Dendritic cell treated with granulocyte-macrophage colony-stimulating factor and Interleukin-4, amounts not matched to agents 40 ng/mL and 50 ng/mL, for 4 days (primary cell): Measurements from ENCODE around the gene CBS.
"Not testable (repeated sequence)": the region's sequence is repeated elsewhere in the genome, so short reads cannot be mapped to it uniquely, and the experiment has no call there.

Source experiments
- H3K27ac Mint-ChIP-seq: one replicate; pipeline ENCODE4 v1.8.0; 2022; ENCODE audit warnings: mild to moderate bottlenecking, mixed read lengths
- H3K27me3 Mint-ChIP-seq: one replicate; pipeline ENCODE4 v1.8.0; 2022; ENCODE audit warnings: mild to moderate bottlenecking, mixed read lengths
- H3K36me3 Mint-ChIP-seq: one replicate; pipeline ENCODE4 v1.8.0; 2022; ENCODE audit warnings: low read depth, mixed read lengths
- H3K4me1 Mint-ChIP-seq: one replicate; pipeline ENCODE4 v1.8.0; 2022; ENCODE audit warnings: low read depth, mixed read lengths
- H3K4me3 Mint-ChIP-seq: one replicate; pipeline ENCODE4 v1.8.0; 2022; ENCODE audit warnings: mild to moderate bottlenecking, moderate library complexity, mixed read lengths
- H3K9me3 Mint-ChIP-seq: one replicate; pipeline ENCODE4 v1.8.0; 2022; ENCODE audit warnings: mixed read lengths
- intact Hi-C: fragments of 100-400 bp; cut with micrococcal nuclease; formaldehyde crosslinking; loops from one replicate; pipeline ENCODE4 v1.15.0; 2022

CBS gene

GRCh38 chr21:43024439-43025136 lies 51.0 kb downstream of the CBS start:
- intact Hi-C loops, result no loop called here
- H3K9me3 Mint-ChIP-seq, result no peaks in the 10 kb centered on the region
- no peak overlapping the region for H3K4me3 Mint-ChIP-seq
- no peak overlapping the region for H3K27ac Mint-ChIP-seq
- no peaks in the 10 kb centered on the region for H3K4me1 Mint-ChIP-seq
- H3K27me3 Mint-ChIP-seq, result no peaks in the 10 kb centered on the region
- peaks cover 100% of the 10 kb centered on the region for H3K36me3 Mint-ChIP-seq

DNA sequence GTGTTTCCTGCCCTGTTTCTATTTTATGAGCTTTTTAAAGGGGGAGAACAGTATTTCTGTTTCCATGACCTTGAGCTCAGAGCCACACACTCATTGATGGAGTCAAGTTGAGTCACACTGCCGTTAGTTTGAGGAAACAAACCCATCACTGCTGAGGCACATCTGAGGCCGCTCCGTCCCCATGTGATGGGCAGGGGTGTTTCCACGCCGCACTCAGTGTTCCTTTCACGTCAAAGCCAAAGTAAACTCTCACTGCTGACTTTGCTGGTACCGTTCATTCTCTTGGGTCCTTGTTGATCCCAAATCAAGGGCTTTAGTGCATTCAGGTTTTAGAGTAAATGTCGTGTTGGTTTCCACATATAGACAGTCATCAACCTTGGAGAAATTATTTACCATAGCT lies 52.5 kb downstream of the CBS start:
- Mint-ChIP-seq H3K27ac (no peak overlapping the region), H3K4me3 (no peak overlapping the region), H3K36me3 (peaks cover 95% of the 10 kb centered on the region), H3K27me3 (no peaks in the 10 kb centered on the region), H3K9me3 (no peaks in the 10 kb centered on the region), H3K4me1 (no peaks in the 10 kb centered on the region)
- intact Hi-C loops, result no loop called here

- intact Hi-C loops, result no loop called here
- no peak overlapping the region for H3K27ac Mint-ChIP-seq
- H3K27me3 Mint-ChIP-seq, result no peaks in the 10 kb centered on the region
- H3K36me3 Mint-ChIP-seq, result peaks cover 91% of the 10 kb centered on the region
- no peak overlapping the region for H3K4me3 Mint-ChIP-seq
- no peaks in the 10 kb centered on the region for H3K4me1 Mint-ChIP-seq
- H3K9me3 Mint-ChIP-seq, result no peaks in the 10 kb centered on the region
These were observed 53.7 kb downstream of the CBS start for GRCh38 chr21:43021756-43022600.

DNA sequence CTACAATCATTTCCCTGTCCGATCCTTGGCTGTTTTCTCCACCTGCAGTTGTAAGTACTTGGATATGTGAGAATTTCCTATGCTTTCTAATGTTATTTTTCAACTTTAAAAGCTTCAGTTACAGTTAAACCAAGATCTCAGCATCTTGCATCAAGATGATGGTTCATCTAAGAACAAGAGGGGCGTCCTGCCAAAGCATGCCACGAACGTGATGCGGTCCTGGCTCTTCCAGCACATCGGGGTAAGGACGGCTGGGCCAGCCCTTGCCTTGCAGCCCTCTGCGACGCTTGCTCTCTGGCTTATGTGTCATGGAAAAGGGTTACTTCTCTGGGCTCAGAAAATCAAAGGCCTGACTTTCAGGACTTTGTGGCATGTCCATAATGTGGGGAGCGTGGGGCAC lies 54.4 kb downstream of the CBS start:
- Mint-ChIP-seq H3K27ac (no peak overlapping the region), H3K4me3 (no peak overlapping the region), H3K27me3 (no peaks in the 10 kb centered on the region)

DNA sequence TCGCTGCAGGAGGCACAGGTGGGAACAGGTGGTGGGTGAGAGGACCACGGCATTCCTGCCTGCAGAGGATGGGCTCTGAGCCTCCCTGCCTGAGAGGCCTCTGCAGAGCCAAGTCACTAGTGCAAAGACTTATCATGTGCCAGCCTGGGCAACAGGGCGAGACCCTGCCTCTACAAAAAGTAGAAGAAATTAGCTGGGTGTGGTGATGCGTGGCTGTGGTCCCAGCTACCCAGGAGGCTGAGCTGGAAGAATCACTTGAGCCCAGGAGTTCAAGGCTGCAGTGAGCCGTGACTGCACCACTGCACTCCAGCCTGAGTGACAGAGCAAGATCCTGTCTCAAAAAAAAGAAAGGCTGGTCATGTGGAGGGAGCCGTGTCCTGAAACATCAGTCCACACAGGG lies 54.9 kb downstream of the CBS start:
- Mint-ChIP-seq H3K27me3 (no peaks in the 10 kb centered on the region), H3K4me3 (no peak overlapping the region), H3K36me3 (peaks cover 91% of the 10 kb centered on the region), H3K9me3 (no peaks in the 10 kb centered on the region), H3K27ac (no peak overlapping the region), H3K4me1 (peaks cover 3% of the 10 kb centered on the region)
- intact Hi-C loops, result no loop called here

More for the DNA sequence above, 54.4 kb downstream of the CBS start:
- Mint-ChIP-seq H3K4me1 (no peaks in the 10 kb centered on the region), H3K36me3 (peaks cover 91% of the 10 kb centered on the region), H3K9me3 (no peaks in the 10 kb centered on the region)
- intact Hi-C loops, result no loop called here

- Mint-ChIP-seq H3K9me3 (no peaks in the 10 kb centered on the region), H3K27ac (no peak overlapping the region), H3K4me3 (no peak overlapping the region), H3K36me3 (peaks cover 91% of the 10 kb centered on the region), H3K27me3 (no peaks in the 10 kb centered on the region), H3K4me1 (peaks cover 7% of the 10 kb centered on the region)
- intact Hi-C loops, result no loop called here
These were observed 55.5 kb downstream of the CBS start for GRCh38 chr21:43020177-43020576.

GRCh38 chr21:43018519-43018918 lies 57.1 kb downstream of the CBS start:
- Mint-ChIP-seq H3K9me3 (no peaks in the 10 kb centered on the region), H3K36me3 (peaks cover 91% of the 10 kb centered on the region), H3K4me1 (peaks cover 7% of the 10 kb centered on the region), H3K4me3 (no peak overlapping the region), H3K27me3 (no peaks in the 10 kb centered on the region), H3K27ac (no peak overlapping the region)
- intact Hi-C loops, result no loop called here

- intact Hi-C loops, result no loop called here
- H3K27me3 Mint-ChIP-seq, result no peaks in the 10 kb centered on the region
- no peak overlapping the region for H3K27ac Mint-ChIP-seq
- H3K4me3 Mint-ChIP-seq, result no peak overlapping the region
- peaks cover 7% of the 10 kb centered on the region for H3K4me1 Mint-ChIP-seq
- H3K9me3 Mint-ChIP-seq, result no peaks in the 10 kb centered on the region
- peaks cover 89% of the 10 kb centered on the region for H3K36me3 Mint-ChIP-seq
These were observed 58.9 kb downstream of the CBS start for GRCh38 chr21:43016728-43017127.

DNA sequence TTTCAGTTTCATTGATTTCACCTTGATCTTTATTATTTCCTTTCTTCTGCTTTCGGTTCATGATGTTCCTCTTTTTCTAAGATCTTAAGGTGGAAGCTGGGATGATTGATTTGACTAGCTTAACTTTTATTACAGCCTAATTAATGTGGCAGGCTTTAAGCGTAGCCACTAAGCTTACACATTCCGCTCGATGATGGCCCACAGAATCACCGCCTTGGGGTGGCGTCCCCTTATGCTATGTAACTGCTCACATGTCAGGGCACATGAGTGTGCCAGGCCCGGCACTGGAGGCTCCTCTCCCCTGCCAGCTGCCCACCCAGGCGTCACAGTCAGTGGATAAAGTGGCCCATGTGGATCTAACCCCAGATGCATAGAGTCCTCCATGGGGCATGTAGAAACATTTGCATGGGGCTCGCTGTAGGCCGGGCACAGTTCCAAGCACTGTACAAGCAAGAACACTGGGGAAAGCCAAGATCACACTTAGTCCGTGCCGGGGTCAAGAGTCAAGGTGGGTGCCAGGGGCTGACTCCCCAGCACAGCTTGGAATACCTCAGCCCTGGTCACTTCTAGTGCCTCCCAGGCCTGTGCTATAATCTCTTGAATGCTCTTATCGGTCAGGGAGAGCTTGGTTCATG lies 59.6 kb downstream of the CBS start:
- H3K27ac Mint-ChIP-seq, result no peak overlapping the region
- peaks cover 7% of the 10 kb centered on the region for H3K4me1 Mint-ChIP-seq
- H3K36me3 Mint-ChIP-seq, result peaks cover 89% of the 10 kb centered on the region
- no peaks in the 10 kb centered on the region for H3K9me3 Mint-ChIP-seq
- intact Hi-C loops, result no loop called here
- no peaks in the 10 kb centered on the region for H3K27me3 Mint-ChIP-seq
- no peak overlapping the region for H3K4me3 Mint-ChIP-seq

DNA sequence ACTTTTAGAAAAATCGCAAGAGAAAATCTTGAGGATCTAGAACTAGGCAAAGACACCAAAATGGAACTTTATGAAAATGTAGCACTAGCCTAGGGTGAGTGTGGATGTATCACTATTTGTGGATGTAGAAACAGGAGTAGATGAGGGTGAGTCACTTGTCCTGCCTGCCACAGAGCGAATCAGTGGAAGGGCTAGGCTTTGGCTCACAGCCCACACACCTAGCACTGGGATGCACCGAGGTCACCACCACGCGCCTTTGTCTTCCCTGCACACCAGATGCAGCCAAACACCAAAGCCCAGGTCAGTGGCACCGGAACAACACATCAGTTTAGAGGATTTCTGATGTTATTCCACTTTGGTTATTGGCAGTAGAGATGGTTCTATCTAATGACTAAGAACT lies 63.0 kb downstream of the CBS start:
- peaks cover 7% of the 10 kb centered on the region for H3K4me1 Mint-ChIP-seq
- no peaks in the 10 kb centered on the region for H3K9me3 Mint-ChIP-seq
- H3K27me3 Mint-ChIP-seq, result no peaks in the 10 kb centered on the region
- H3K27ac Mint-ChIP-seq, result no peak overlapping the region
- H3K4me3 Mint-ChIP-seq, result no peak overlapping the region
- intact Hi-C loops, result no loop called here
- H3K36me3 Mint-ChIP-seq, result peaks cover 97% of the 10 kb centered on the region

- no peaks in the 10 kb centered on the region for H3K9me3 Mint-ChIP-seq
- peaks cover 90% of the 10 kb centered on the region for H3K36me3 Mint-ChIP-seq
- H3K4me3 Mint-ChIP-seq, result no peak overlapping the region
- no peak overlapping the region for H3K27ac Mint-ChIP-seq
- no peaks in the 10 kb centered on the region for H3K4me1 Mint-ChIP-seq
- H3K27me3 Mint-ChIP-seq, result no peaks in the 10 kb centered on the region
- intact Hi-C loops, result no loop called here
These were observed 68.8 kb downstream of the CBS start for GRCh38 chr21:43006874-43007208.

DNA sequence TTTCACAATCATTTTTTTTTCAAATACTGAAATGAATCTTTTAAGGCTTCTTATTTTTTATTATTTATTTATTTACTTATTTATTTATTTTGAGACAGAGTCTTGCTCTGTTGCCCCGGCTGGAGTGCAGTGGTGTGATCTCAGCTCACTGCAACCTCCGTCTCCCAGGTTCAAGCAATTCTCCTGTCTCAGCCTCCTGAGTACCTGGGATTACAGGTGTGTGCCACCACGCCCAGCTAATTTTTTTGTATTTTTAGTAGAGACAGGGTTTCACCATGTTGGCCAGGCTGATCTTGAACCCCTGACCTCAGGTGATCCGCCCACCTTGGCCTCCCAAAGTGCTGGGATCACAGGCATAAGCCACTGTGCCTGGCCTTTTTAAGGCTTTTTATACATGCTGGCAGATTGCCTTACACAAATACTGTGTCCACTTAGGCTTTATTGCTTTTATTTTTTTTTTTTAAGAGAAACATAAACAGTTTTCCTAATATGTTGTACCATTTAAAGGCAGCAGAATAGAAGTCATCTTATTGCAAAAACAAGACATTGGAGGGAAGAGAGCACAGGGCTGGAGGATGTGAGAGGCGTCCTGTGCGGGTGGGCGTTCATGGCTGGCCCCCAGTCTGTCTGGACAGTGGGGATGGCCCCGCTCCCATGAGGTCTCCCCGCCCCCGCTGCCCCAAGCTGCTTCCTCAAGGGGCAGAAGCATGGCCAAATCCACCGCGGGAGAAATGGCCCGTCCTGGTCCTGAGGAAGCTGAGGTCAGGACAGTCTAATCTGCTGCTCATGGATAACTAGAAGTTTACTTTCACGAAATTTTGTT lies 69.4 kb downstream of the CBS start:
- H3K9me3 Mint-ChIP-seq, H3K4me3 Mint-ChIP-seq, H3K27me3 Mint-ChIP-seq, H3K27ac Mint-ChIP-seq, H3K4me1 Mint-ChIP-seq, intact Hi-C loops: not testable (repeated sequence)
- peaks cover 84% of the 10 kb centered on the region for H3K36me3 Mint-ChIP-seq

DNA sequence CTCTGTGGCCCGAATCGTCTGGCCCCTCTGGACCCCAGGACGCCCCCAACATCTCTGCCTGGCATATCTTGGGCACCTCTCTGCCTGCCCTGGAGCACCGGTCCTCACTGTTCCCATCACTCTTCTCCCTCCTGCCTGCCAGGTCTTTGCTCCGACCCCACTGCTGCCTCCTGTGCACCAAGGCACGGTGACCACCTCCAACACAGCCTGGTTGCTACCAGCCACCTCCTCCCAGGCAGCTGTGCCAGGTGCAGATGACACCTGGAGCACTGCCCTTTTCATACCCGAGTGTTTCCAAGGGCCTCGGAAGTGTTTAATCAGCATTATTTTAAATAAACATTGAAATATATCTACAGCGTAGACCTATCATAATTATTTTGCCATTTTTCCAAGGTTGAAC lies 70.0 kb downstream of the CBS start:
- no peaks in the 10 kb centered on the region for H3K27me3 Mint-ChIP-seq
- peaks cover 78% of the 10 kb centered on the region for H3K36me3 Mint-ChIP-seq
- H3K4me3 Mint-ChIP-seq, result no peak overlapping the region
- H3K27ac Mint-ChIP-seq, result no peak overlapping the region
- H3K9me3 Mint-ChIP-seq, result peaks cover 5% of the 10 kb centered on the region
- no peaks in the 10 kb centered on the region for H3K4me1 Mint-ChIP-seq
- intact Hi-C loops, result no loop called here

DNA sequence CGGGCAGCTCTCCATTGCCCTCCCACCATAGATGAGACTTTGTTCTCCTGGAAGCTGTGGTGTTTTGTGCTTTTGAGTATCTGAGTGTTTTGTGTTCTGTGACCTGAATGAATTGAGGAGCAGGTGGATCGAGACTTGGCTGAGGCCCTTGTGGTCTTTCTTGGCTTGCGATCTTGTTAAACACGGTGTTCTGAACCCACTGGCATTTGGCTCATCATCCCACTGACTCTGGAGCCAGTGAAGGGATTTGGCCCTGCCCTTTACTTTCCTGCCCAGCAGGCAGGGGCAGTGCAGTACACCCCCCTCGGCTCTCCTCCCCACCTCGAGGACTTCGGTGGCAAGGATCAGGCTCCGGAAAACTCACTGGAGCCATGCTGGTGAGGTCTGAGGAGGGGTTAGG lies 70.7 kb downstream of the CBS start:
- no peaks in the 10 kb centered on the region for H3K4me1 Mint-ChIP-seq
- no peak overlapping the region for H3K27ac Mint-ChIP-seq
- peaks cover 12% of the 10 kb centered on the region for H3K9me3 Mint-ChIP-seq
- peaks cover 76% of the 10 kb centered on the region for H3K36me3 Mint-ChIP-seq
- no peaks in the 10 kb centered on the region for H3K27me3 Mint-ChIP-seq
- intact Hi-C loops, result no loop called here
- no peak overlapping the region for H3K4me3 Mint-ChIP-seq
